Epithelial cell of esophagus (primary cell): Measurements from ENCODE around the gene MEF2A.

Experiments
- DNase-seq: peaks from one replicate; pipeline ENCODE4 v3.0.0; 2010; ENCODE audit warnings: low read depth
- H3K4me3 ChIP-seq: 2 replicates; pipeline ENCODE4 v1.5.1; 2011; ENCODE audit warnings: mild to moderate bottlenecking, low read length, control low read depth
- TF ChIP-seq, protein P1 (sequence below): IDR thresholded peaks from 2 replicates; pipeline ENCODE4 v1.5.1; 2011; ENCODE audit warnings: low read depth, mild to moderate bottlenecking, low read length, control low read depth, inconsistent platforms; ENCODE audit not compliant: insufficient read depth; ENCODE audit errors: missing control alignments

Gene MEF2A

DNA sequence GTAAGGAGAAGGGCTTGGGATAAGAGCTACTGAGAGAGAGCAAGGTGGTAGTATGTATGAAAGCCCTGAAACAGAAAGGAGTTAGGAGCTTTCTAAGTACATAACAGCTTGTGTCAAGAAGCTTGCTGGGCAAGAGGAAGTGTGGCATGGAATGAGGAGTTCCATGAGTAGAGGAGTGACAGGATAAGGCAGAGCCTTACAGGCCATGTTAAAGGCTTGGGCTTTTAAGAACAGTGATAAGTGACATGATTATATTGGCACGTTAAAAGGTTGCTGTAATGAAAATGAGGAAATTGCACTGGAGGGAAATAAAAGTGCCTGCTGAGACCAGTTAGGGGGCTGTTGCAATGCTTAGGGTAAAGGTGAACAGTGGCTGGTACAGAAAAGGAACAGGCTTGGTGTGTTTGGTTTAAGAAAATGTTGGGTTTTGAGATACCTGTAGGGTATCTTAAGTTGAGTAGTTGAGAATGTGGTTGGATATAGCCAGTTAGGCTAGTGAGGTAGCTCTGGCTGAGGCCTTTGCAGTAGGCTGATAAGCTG lies 49.0 kb downstream of the MEF2A start:
- H3K4me3 ChIP-seq = no peak overlapping the region
- TF ChIP-seq, protein P1, sequence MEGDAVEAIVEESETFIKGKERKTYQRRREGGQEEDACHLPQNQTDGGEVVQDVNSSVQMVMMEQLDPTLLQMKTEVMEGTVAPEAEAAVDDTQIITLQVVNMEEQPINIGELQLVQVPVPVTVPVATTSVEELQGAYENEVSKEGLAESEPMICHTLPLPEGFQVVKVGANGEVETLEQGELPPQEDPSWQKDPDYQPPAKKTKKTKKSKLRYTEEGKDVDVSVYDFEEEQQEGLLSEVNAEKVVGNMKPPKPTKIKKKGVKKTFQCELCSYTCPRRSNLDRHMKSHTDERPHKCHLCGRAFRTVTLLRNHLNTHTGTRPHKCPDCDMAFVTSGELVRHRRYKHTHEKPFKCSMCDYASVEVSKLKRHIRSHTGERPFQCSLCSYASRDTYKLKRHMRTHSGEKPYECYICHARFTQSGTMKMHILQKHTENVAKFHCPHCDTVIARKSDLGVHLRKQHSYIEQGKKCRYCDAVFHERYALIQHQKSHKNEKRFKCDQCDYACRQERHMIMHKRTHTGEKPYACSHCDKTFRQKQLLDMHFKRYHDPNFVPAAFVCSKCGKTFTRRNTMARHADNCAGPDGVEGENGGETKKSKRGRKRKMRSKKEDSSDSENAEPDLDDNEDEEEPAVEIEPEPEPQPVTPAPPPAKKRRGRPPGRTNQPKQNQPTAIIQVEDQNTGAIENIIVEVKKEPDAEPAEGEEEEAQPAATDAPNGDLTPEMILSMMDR = no peak
- DNase-seq = peak; percentile 31

DNA sequence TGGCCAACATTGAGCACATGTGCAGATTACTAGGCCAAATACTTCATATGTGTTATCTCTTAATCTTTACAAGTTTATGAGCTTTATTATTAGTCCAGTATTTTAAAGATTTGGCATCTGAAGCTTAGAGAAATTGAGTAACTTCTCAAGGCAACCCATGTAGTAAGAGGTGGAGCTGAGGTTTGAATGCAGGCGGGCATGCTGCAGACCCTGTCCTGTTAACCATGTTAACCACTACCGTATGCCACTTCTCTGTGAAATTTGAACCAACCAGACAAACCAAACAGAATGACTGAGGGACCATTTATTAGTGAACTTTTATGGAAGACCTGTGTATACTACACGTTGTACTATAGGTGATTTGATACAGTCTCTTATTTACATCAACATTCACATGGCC lies 49.7 kb downstream of the MEF2A start:
- DNase-seq = no peak
- no peak overlapping the region for H3K4me3 ChIP-seq
- TF ChIP-seq, protein P1 = no peak

DNA sequence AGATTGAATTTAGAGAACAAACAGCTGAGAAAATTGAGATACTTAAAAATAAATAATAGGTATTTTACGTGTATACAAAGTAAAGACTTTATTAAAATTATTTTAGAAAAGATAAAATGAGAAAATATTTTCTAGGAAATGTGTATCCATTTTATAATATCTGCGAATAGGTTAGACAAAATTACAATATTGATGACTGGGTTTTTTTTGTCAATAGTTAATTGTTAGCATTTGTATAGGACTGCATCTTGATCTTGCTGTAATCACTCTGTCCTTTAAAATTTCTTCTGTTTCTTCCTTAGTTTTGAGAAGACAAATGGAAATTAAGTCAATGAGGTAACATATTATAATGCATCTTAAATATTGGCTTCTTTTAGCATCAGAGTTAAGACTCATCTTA lies 50.3 kb downstream of the MEF2A start:
- TF ChIP-seq, protein P1 = no peak
- DNase-seq = no peak
- no peak overlapping the region for H3K4me3 ChIP-seq

DNA sequence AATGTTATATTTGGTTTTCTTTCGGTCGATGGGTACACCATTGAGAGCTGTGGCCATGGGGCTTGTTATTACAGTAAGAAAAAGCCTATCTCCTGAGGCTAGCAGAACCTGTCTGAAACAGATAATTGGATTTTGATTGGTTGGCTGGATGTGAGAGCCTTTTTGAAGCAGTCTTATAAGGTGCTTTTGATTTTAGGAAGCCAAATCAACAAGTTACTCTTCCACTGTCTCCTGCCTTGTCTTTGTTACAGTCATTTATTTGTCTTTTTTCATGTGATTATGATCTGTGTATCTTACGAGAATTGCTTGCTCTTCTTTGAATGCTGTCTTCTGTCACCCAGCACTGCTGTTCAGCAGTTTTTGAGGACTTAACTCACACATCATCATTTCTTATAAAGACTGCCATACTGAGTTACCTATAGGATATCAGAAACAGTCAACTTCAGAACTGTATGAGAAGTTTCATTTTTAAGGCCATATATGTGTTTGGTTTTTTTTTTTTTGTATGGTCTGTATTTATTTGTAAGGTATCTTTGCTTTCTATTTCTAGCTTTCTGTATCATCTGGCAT lies 51.1 kb downstream of the MEF2A start:
- TF ChIP-seq, protein P1 = no peak
- H3K4me3 ChIP-seq = no peak overlapping the region
- DNase-seq = no peak

DNA sequence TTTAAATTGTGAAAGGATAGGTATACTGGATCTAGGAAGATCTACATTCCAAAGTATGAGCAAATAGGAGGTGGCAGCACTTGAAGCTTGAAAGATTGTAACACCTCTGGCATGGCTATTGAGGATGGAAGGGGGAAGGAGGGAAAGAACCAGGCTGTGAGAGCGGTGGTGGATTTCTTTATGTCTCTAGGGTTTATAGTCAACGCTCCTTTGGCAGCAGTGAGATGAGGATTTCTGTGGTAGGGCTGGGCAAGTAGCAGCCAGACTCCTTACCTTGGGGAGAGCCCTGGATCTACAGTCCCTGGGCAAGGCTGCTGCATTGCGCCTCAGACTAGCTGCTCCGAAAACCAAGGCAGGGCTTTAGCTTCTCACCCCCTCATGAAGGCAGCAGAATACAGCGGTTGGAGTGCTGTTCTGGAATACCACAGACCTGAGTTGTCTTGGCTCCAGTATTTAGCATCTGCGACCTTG lies 53.2 kb downstream of the MEF2A start:
- DNase-seq = peak; percentile 78
- H3K4me3 ChIP-seq = peak overlapping the region; percentile 23
- TF ChIP-seq, protein P1 = no peak

DNA sequence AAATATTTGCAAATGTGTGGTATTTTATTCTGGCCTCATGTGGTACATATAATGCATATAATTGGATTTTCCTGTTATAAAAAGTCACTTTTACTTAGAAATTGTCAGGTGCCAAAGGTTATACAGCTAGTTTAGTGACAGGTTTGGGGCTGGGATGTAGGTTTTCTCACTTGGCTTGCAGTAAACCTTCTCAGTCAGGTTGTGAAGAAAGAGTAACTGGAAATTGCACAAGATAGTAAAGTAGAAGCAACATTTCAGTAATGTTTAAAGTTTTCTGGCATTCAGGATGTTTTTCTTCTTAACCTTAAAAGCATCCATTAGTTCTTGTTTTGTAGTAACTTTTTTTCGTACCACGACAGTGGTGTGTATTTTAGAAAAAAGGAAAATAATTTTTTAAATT lies 53.9 kb downstream of the MEF2A start:
- TF ChIP-seq, protein P1 = no peak
- no peak overlapping the region for H3K4me3 ChIP-seq
- DNase-seq = peak; percentile 21

DNA sequence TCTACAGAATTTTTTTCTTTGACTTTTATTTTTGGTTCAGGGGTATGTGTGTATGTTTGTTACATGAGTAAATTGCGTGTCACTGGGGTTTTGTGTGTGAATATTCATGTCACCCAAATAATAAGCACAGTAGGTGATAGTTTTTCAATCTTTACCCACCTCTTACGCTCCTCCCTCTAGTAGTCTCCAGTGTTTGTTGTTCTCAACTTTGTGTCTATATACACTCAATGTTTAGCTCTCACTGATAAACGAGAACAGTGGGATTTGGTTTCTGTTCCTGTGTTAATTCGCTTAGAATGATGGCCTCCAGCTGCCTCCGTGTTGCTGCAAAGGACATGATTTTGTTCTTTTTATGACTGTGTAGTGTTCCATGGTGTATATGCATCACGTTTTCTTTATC lies 54.4 kb downstream of the MEF2A start:
- TF ChIP-seq, protein P1 = no peak
- no peak for DNase-seq
- no peak overlapping the region for H3K4me3 ChIP-seq
